ENCODE results near the gene SLC24A3.
"Not testable (repeated sequence)": the region's sequence is repeated elsewhere in the genome, so short reads cannot be mapped to it uniquely, and the experiment has no call there.

The SLC24A3 gene

DNA sequence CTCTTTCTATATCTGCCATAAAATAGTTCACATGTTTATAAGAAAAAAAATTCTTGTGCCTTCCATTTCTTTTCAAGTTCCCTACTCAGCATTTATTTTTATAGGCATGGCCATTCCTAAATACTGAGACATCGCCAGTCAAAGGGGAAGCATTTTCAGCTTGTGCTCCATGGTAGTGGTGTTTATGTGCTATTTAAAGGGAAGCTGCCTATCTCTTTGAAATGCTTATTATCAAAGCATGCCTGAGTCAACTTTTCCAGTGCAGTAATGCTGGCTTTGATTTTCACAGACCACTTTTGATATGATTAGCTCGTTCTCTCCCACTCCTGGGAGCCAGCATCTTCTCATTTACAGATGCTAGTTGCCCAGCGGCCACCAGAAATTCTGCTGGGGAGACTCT is 421.5 kb downstream of the SLC24A3 start:
- no peaks in the 10 kb centered on the region for H3K27me3 ChIP-seq (ENCODE audit: control insufficient read depth, low read length)
- no peak for TF ChIP-seq EZH2phosphoT487 (IDR thresholded peaks at IDR 0.05; ENCODE audit: borderline replicate concordance, low read length)
- TF ChIP-seq, protein P1, sequence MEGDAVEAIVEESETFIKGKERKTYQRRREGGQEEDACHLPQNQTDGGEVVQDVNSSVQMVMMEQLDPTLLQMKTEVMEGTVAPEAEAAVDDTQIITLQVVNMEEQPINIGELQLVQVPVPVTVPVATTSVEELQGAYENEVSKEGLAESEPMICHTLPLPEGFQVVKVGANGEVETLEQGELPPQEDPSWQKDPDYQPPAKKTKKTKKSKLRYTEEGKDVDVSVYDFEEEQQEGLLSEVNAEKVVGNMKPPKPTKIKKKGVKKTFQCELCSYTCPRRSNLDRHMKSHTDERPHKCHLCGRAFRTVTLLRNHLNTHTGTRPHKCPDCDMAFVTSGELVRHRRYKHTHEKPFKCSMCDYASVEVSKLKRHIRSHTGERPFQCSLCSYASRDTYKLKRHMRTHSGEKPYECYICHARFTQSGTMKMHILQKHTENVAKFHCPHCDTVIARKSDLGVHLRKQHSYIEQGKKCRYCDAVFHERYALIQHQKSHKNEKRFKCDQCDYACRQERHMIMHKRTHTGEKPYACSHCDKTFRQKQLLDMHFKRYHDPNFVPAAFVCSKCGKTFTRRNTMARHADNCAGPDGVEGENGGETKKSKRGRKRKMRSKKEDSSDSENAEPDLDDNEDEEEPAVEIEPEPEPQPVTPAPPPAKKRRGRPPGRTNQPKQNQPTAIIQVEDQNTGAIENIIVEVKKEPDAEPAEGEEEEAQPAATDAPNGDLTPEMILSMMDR (IDR thresholded peaks at IDR 0.05; ENCODE audit: low read depth, low read length, poor library complexity, severe bottlenecking): no peak
- H3K27ac ChIP-seq (ENCODE audit: low read depth, low read length): no peak overlapping the region
- no peaks in the 10 kb centered on the region for H3K36me3 ChIP-seq (ENCODE audit: control insufficient read depth, low read length)
- H4K20me1 ChIP-seq (ENCODE audit: control insufficient read depth, insufficient read depth, low read depth, low read length): no peaks in the 10 kb centered on the region
- no peaks in the 10 kb centered on the region for H3K9me3 ChIP-seq (ENCODE audit: control insufficient read depth, insufficient read depth, low read length)
- no peaks in the 10 kb centered on the region for H3K9me2 ChIP-seq (replicated peaks; ENCODE audit: control insufficient read depth, low read length)
- H3K4me1 ChIP-seq (ENCODE audit: control insufficient read depth, low read length): no peaks in the 10 kb centered on the region
- no peaks in the 10 kb centered on the region for H3F3A ChIP-seq (ENCODE audit: control insufficient read depth, insufficient read depth)
- no peaks in the 10 kb centered on the region for H3K79me2 ChIP-seq (ENCODE audit: control insufficient read depth, low read length)
- H3K4me3 ChIP-seq (ENCODE audit: low read length): no peak overlapping the region
- H3K4me2 ChIP-seq (ENCODE audit: low read length): no peak overlapping the region

DNA sequence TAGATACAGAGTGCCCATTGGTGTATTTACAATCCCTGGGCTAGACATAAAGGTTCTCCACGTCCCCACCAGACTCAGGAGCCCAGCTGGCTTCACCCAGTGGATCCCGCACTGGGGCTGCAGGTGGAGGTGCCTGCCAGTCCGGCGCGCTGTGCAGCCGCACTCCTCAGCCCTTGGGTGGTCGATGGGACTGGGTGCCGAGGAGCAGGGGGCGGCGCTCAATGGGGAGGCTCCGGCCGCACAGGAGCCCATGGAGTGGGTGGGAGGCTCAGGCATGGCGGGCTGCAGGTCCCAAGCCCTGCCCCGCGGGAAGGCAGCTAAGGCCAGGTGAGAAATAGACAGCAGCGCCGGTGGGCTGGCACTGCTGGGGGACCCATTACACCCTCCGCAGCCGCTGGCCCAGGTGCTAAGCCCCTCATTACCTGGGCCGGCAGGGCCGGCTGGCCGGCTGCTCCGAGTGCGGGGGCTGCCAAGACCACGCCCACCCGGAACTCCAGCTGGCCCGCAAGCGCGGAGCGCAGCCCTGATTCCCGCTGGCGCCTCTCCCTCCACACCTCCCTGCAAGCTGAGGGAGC is 427.1 kb downstream of the SLC24A3 start:
- H3K27ac ChIP-seq (ENCODE audit: low read depth, low read length); H3F3A ChIP-seq (ENCODE audit: control insufficient read depth, insufficient read depth); H3K9me2 ChIP-seq (replicated peaks; ENCODE audit: control insufficient read depth, low read length); H3K4me3 ChIP-seq (ENCODE audit: low read length); H3K79me2 ChIP-seq (ENCODE audit: control insufficient read depth, low read length); H3K4me2 ChIP-seq (ENCODE audit: low read length); H3K27me3 ChIP-seq (ENCODE audit: control insufficient read depth, low read length); H4K20me1 ChIP-seq (ENCODE audit: control insufficient read depth, insufficient read depth, low read depth, low read length); H3K36me3 ChIP-seq (ENCODE audit: control insufficient read depth, low read length); H3K9me3 ChIP-seq (ENCODE audit: control insufficient read depth, insufficient read depth, low read length); H3K4me1 ChIP-seq (ENCODE audit: control insufficient read depth, low read length): not testable (repeated sequence)

DNA sequence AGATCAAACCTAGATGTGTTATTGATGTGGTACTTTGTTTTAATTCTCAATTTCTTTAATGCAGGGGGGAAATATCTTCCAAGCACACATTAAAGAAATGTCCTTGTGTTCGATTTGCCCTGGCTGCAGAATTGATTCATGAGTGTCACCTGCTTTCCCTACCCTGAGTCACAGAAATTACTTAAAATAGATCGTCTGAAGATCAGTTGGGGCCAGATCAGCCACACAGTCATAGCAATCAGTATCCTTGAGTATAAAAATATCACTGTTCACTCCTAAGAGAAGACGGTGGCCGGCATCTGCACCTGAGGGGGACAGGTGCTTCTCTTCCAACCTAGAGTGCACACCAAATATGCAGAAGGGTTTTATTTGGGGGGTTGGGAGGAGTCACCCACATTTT is 430.4 kb downstream of the SLC24A3 start:
- Histone ChIP-seq H3K9me3 (ENCODE audit: control insufficient read depth, insufficient read depth, low read length) (no peaks in the 10 kb centered on the region), H3K27me3 (ENCODE audit: control insufficient read depth, low read length) (peaks cover 2% of the 10 kb centered on the region; the same call in 1 of the 2 replicates), H3K4me2 (ENCODE audit: low read length) (no peak overlapping the region), H3K9me2 (replicated peaks; ENCODE audit: control insufficient read depth, low read length) (no peaks in the 10 kb centered on the region), H3K27ac (ENCODE audit: low read depth, low read length) (no peak overlapping the region), H4K20me1 (ENCODE audit: control insufficient read depth, insufficient read depth, low read depth, low read length) (no peaks in the 10 kb centered on the region), H3K4me1 (ENCODE audit: control insufficient read depth, low read length) (no peaks in the 10 kb centered on the region), H3K36me3 (ENCODE audit: control insufficient read depth, low read length) (no peaks in the 10 kb centered on the region), H3F3A (ENCODE audit: control insufficient read depth, insufficient read depth) (no peaks in the 10 kb centered on the region), H3K4me3 (ENCODE audit: low read length) (no peak overlapping the region), H3K79me2 (ENCODE audit: control insufficient read depth, low read length) (no peaks in the 10 kb centered on the region)
- no peak for TF ChIP-seq EZH2phosphoT487 (IDR thresholded peaks at IDR 0.05; ENCODE audit: borderline replicate concordance, low read length)

DNA sequence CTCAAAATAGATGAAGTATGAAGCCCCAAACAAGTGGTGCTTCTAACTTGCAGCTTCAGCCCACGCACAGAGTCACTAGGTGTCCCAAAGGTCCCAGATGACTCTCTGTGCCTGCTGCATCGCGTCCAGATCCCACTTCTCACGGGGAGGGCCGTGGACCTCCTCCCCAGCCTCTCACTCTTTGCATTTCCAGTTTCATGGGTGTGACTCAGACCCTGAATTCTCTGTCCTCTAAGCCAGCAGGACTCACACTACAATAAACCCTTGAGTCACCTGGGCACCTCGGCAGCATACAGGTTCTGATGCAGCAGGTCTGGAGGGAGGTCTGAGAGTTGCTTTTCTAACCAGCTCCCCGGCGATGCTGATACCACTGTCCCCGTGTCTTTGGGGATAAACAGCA is 431.6 kb downstream of the SLC24A3 start:
- H3K4me2 ChIP-seq (ENCODE audit: low read length): no peak overlapping the region
- H3K9me2 ChIP-seq (replicated peaks; ENCODE audit: control insufficient read depth, low read length): no peaks in the 10 kb centered on the region
- no peak overlapping the region for H3K4me3 ChIP-seq (ENCODE audit: low read length)
- H3K79me2 ChIP-seq (ENCODE audit: control insufficient read depth, low read length): no peaks in the 10 kb centered on the region
- TF ChIP-seq, protein P1 (IDR thresholded peaks at IDR 0.05; ENCODE audit: low read depth, low read length, poor library complexity, severe bottlenecking): no peak
- TF ChIP-seq EZH2phosphoT487 (IDR thresholded peaks at IDR 0.05; ENCODE audit: borderline replicate concordance, low read length): no peak
- no peaks in the 10 kb centered on the region for H3F3A ChIP-seq (ENCODE audit: control insufficient read depth, insufficient read depth)
- H3K4me1 ChIP-seq (ENCODE audit: control insufficient read depth, low read length): peaks cover 3% of the 10 kb centered on the region
- no peaks in the 10 kb centered on the region for H4K20me1 ChIP-seq (ENCODE audit: control insufficient read depth, insufficient read depth, low read depth, low read length)
- no peaks in the 10 kb centered on the region; the same call in 1 of the 2 replicates for H3K9me3 ChIP-seq (ENCODE audit: control insufficient read depth, insufficient read depth, low read length)
- no peaks in the 10 kb centered on the region for H3K36me3 ChIP-seq (ENCODE audit: control insufficient read depth, low read length)
- peaks cover 2% of the 10 kb centered on the region; the same call in 1 of the 2 replicates for H3K27me3 ChIP-seq (ENCODE audit: control insufficient read depth, low read length)
- no peak overlapping the region for H3K27ac ChIP-seq (ENCODE audit: low read depth, low read length)

Data from DOHH2 (cell line).